Activated CD4-positive, alpha-beta T cell treated with anti-CD3 and anti-CD28 coated beads, Interleukin-2, Interleukin-4, amounts not matched to agents 100 ng/mL and 50 ng/mL, durations not matched to agents 16 hours and 8 hours (primary cell): ENCODE data around the gene ONECUT1.
A peak's percentile ranks its signal among the peaks of the same experiment; 100 is the strongest.

Experiments
- DNase-seq: peaks from one replicate; pipeline ENCODE4 v3.0.0-alpha.2; 2020; ENCODE audit warnings: low spot score

ONECUT1 gene

GRCh38 chr15:52782514-52782913 is 7.6 kb downstream of the ONECUT1 start:
- no peak for DNase-seq

DNA sequence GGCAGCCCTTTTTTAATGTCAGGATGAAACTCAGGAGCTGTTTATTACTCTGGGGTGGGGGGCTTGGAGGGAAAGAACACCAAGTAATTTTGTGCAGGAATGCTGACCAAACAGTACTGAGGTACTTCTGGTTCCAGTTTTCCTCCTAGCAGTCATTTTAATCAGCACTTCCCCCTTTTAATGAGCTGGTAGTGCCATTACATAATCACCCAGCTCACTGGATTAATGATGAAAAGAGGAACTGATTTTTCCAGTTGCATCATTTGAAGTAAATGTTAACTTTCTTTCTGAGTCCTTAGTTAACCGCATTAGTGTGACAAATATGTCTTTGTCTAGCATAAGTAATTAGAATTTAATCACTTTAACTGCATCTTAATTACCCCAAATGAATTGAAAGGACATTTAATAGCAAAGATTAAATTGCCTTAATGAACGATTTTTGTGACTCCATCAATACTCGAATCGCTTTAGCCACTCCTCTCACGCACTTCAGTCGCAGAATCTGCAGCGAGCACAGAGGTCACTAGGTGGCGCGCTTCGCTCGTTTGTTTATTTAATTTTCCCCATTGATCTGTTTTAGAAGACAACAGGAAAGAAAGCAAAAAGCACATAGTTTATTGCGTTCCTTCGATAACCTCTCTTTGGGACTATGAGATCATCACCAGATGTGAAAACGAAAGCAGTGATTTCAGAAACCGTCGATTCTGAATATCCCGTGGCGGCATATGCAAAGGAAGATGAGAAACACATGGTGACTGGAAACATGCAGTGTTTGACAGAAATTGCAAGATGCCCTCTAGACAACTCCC is 9.8 kb downstream of the ONECUT1 start:
- DNase-seq = peak; percentile 70

DNA sequence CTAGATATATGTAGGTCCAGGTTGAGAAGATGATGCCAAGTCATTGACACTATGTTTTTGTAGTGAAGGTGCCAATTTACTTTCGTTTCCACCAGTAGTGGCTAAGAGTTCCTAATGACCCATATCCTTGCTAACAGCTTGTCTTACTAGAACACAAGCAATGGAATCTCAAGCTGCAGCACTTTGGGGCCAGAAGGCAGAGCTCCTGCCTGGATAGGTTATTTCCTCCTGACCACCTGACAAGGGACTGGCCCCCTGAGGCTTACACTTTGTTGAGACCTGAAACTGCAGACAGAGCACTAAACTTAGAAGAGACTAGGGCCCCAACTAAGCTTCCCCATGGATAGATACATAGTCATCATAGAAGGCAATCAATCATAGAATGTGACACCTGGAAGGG is 11.7 kb downstream of the ONECUT1 start:
- DNase-seq = no peak

DNA sequence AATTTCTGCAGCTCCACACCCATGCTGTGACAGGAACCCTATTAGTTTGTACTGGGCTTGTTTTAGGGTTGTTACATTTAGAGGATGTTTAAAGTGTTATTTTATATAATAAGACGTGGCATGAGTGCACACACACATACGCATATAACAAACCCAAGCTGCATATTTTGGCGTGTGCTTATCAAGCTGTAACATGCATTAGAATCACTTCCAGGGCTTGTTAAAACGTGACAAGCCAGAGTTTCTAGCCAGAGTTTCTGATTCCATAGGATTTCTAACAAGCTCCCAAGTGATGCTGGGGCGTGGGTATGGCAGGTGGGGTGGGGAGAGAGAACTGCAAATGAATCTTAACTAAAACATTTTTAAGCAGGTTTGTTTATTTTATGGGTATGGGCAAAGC is 17.4 kb downstream of the ONECUT1 start:
- no peak for DNase-seq

GRCh38 chr15:52765785-52766184 is 24.4 kb downstream of the ONECUT1 start:
- no peak for DNase-seq

DNA sequence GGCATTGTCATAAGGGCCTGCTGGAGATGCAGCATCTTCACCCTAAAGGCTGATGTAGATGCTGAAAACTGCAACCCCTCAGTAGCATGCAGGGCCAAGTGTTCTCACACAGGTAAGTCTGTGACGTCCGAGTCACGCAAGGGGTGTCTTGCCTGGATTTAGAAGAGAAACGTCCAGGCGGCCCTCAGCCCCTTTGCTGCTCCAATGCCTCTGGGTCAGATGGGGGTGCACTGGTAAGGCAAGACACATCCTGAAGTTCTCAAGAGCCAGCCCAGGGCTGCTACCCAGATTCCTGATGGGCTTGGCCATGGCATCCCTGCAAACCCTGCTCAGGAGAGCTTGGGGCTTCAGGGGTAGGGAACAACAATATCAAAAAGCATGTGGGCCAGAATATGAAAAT is 25.4 kb downstream of the ONECUT1 start:
- DNase-seq = no peak

- no peak for DNase-seq
These were observed 27.5 kb downstream of the ONECUT1 start for GRCh38 chr15:52762621-52763020.

DNA sequence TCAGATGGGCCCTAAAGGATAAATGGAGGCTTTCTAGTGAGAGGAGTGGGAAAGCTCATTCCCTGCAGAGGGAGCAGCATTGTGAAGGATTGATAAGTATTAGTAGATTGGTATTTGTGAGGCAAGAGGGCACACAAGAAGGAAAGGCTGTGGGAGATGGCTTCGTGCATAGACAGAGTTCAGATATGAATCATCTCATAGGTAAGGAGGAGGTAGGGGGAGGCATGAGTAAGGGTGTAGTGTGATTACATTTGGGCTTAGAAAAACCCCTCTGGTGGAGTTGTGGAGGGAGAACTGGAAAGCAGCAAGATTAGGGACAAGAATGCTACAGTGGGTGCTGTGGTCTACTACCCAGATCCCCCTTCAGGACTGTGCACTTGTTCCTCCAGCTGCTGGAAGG is 29.6 kb downstream of the ONECUT1 start:
- peak; percentile 9 for DNase-seq

GRCh38 chr15:52759969-52760368 is 30.2 kb downstream of the ONECUT1 start:
- no peak for DNase-seq

GRCh38 chr15:52757496-52757895 is 32.6 kb downstream of the ONECUT1 start:
- DNase-seq = no peak

DNA sequence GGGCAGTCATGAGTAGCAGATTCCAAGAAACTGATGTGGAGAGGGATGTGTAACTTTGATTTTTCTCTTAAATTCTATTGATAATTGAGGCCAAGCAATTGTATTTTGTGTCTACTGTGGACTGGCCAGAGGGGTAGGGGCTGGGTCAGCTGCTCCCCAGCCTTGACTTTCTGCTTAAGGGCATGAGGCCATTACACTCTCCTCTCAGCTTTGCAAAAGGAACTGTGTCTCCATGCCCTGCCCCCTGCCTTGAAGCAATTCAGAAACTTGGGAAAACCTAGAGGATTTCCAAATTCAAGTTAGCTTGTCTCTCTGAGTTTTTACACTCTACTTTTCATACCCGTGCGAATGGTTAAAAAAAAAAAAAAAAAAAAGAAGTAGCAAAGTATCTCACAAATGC is 38.6 kb downstream of the ONECUT1 start:
- no peak for DNase-seq

DNA sequence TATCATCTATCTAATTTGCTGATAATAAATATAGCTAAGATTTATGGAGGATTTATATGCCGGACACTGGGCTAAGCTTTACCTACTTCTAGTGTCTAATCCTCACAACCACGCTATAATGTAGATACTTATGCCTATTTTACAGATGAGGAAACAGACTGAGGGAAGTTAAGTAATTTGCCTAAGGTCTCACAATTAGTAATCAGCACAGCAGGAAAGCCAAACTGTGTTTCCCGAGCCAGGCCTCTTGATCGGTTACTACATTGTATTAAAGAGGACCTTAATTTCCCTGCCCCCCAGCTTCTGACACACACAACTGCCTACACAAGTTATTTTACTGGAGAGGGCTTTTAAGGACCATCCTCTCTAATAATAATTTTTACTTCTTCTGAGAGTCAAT is 40.9 kb downstream of the ONECUT1 start:
- DNase-seq = no peak

DNA sequence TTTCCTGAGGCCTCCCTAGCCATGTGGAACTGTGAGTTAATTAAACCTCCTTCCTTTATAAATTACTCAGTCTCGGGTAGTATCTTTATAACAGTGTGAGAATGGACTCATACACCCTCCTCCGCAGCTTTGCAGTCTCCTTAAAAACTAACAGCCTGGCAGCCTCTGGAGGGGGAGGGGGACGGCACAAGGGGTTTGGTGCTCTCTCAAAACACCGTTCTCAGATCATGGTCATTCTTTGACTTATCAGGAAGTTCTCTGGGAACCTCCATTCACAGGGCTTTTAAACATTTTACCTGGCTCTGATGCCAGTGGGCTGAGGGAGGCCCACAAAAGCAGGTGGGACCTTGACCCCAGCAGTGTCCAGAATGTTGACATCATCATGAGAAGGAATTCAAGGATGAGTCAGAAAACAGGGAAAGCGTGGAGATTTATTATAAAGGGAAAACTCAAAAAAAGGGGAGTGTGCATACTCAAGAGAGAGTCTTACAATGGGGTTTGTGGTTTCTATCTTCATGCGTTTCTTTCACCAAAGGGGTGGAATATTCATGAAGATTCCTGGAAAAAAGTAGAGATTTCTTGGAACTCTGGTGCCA is 43.9 kb downstream of the ONECUT1 start:
- DNase-seq = no peak

- no peak for DNase-seq
These were observed 44.6 kb downstream of the ONECUT1 start for GRCh38 chr15:52745326-52746161.

- no peak for DNase-seq
These were observed 51.8 kb downstream of the ONECUT1 start for GRCh38 chr15:52738311-52738710.

DNA sequence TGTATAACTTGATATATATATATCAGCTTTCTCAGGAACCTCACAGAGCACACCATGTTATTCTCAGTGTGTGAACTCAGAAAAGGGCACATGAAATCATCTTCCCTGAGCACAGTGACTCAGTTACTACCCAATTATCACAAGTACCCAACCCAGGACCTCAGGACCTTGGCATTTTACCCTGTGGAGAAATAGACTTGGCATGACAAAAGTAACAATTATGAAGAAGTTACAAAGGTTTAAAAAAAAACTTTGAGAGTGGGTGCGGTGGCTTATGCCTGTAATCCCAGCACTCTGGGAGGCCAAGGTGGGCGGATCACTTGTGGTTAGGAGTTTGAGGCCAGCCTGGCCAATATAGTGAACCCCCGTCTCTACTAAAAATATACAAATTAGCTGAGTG is 52.4 kb downstream of the ONECUT1 start:
- no peak for DNase-seq

GRCh38 chr15:52735231-52736089 is 54.7 kb downstream of the ONECUT1 start:
- DNase-seq = peak; percentile 89

GRCh38 chr15:52734329-52734728 is 55.8 kb downstream of the ONECUT1 start:
- no peak for DNase-seq

- DNase-seq = no peak
These were observed 56.4 kb downstream of the ONECUT1 start for GRCh38 chr15:52733696-52734255.

- DNase-seq = no peak
These were observed 57.0 kb downstream of the ONECUT1 start for GRCh38 chr15:52733088-52733487.

DNA sequence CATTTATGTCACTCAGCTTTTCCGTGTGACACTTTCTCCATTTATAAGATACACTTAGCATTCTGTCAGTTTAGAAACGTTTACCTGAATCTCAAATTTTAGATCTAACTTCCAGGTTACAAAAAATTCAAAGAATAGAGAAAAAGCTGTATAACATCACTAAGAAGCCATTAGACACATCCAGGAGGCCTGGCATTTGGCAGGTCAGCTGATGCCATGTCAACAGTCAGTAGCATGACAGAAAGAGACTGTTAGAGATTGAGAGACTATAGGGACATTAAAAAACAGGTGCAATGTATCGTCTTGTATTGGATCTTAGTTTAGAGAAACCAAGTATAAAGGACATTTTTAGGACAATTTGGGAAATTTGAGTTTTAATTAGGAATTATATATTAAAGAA is 57.6 kb downstream of the ONECUT1 start:
- no peak for DNase-seq
